ENCODE data around the gene SLC25A13.
A peak's percentile ranks its signal among the peaks of the same experiment; 100 is the strongest.

Gene SLC25A13

GRCh38 chr7:96080027-96080426 lies 241.9 kb downstream of the SLC25A13 start:
- no peak overlapping the region for H3K4me3 ChIP-seq (ENCODE audit: low read depth, low read length)
- H4K91ac ChIP-seq (ENCODE audit: low read depth, low read length), result no peak overlapping the region
- no peak overlapping the region for H4K8ac ChIP-seq (ENCODE audit: low read depth, low read length)
- no peak overlapping the region for H2AK5ac ChIP-seq (ENCODE audit: low read length)
- no peak overlapping the region for H3K18ac ChIP-seq (ENCODE audit: low read length)
- H2BK5ac ChIP-seq (ENCODE audit: low read depth, low read length, poor library complexity), result no peak overlapping the region
- no peaks in the 10 kb centered on the region for H3K36me3 ChIP-seq (ENCODE audit: control insufficient read depth in 1 of 2, insufficient read depth in 2 of 2, low read length in 2 of 2)
- no peaks in the 10 kb centered on the region for H3K79me1 ChIP-seq (ENCODE audit: low read length)
- no peak overlapping the region for H3K9ac ChIP-seq (ENCODE audit: low read length)
- H3K9me3 ChIP-seq (ENCODE audit: insufficient read depth, low read depth, low read length), result no peaks in the 10 kb centered on the region
- no peak overlapping the region for H2BK12ac ChIP-seq (ENCODE audit: low read length)
- no peak for DNase-seq
- H3K23ac ChIP-seq (ENCODE audit: low read length), result no peak overlapping the region
- no peak overlapping the region for H3K4me2 ChIP-seq (ENCODE audit: low read length)
- H3K27ac ChIP-seq (ENCODE audit: low read depth, low read length), result no peak overlapping the region
- H2AFZ ChIP-seq (ENCODE audit: insufficient read depth, low read length, poor library complexity), result no peak overlapping the region
- no peak overlapping the region for H4K12ac ChIP-seq (ENCODE audit: low read depth, low read length)
- H3K14ac ChIP-seq (ENCODE audit: low read length), result no peak overlapping the region
- H3K4ac ChIP-seq (ENCODE audit: low read depth, low read length), result no peak overlapping the region
- no peak overlapping the region for H2BK120ac ChIP-seq (ENCODE audit: insufficient read depth, low read length, poor library complexity)
- peaks cover 0 to 2% of the 10 kb centered on the region in 2 experiments for H3K4me1 ChIP-seq (ENCODE audit: control insufficient read depth in 1 of 2, insufficient read depth in 2 of 2, low read length in 2 of 2)
- no peaks in the 10 kb centered on the region for H3K27me3 ChIP-seq (ENCODE audit: insufficient read depth, low read length)
- WGBS (ENCODE audit: extremely low coverage, insufficient coverage, insufficient read length), result no CpG with 5 or more reads among the region's 6 CpGs
- no peaks in the 10 kb centered on the region for H3K79me2 ChIP-seq (ENCODE audit: control insufficient read depth, insufficient read depth, low read length, poor library complexity)

- H3K4me3 ChIP-seq (ENCODE audit: low read depth, low read length), result peak overlapping the region; percentile 60
- H3K18ac ChIP-seq (ENCODE audit: low read length), result no peak overlapping the region
- H3K36me3 ChIP-seq (ENCODE audit: control insufficient read depth in 1 of 2, insufficient read depth in 2 of 2, low read length in 2 of 2), result no peaks in the 10 kb centered on the region
- DNase-seq, result peak in 1 of 2 donors; percentile 4
- H4K12ac ChIP-seq (ENCODE audit: low read depth, low read length), result no peak overlapping the region
- no peak overlapping the region for H4K8ac ChIP-seq (ENCODE audit: low read depth, low read length)
- H3K27ac ChIP-seq (ENCODE audit: low read depth, low read length), result peak overlapping the region; percentile 2
- H3K27me3 ChIP-seq (ENCODE audit: insufficient read depth, low read length), result no peaks in the 10 kb centered on the region
- no CpG with 5 or more reads among the region's 10 CpGs for WGBS (ENCODE audit: extremely low coverage, insufficient coverage, insufficient read length)
- no peak overlapping the region for H3K9ac ChIP-seq (ENCODE audit: low read length)
- H3K4me1 ChIP-seq (ENCODE audit: control insufficient read depth in 1 of 2, insufficient read depth in 2 of 2, low read length in 2 of 2), result no peaks in the 10 kb centered on the region
- H3K79me1 ChIP-seq (ENCODE audit: low read length), result no peaks in the 10 kb centered on the region
- no peaks in the 10 kb centered on the region for H3K79me2 ChIP-seq (ENCODE audit: control insufficient read depth, insufficient read depth, low read length, poor library complexity)
- H3K4ac ChIP-seq (ENCODE audit: low read depth, low read length), result no peak overlapping the region
- H3K14ac ChIP-seq (ENCODE audit: low read length), result no peak overlapping the region
- no peak overlapping the region for H2BK5ac ChIP-seq (ENCODE audit: low read depth, low read length, poor library complexity)
- H3K23ac ChIP-seq (ENCODE audit: low read length), result no peak overlapping the region
- H2BK12ac ChIP-seq (ENCODE audit: low read length), result no peak overlapping the region
- no peaks in the 10 kb centered on the region for H3K9me3 ChIP-seq (ENCODE audit: insufficient read depth, low read depth, low read length)
- H2AFZ ChIP-seq (ENCODE audit: insufficient read depth, low read length, poor library complexity), result peak overlapping the region; percentile 38
- H2BK120ac ChIP-seq (ENCODE audit: insufficient read depth, low read length, poor library complexity), result no peak overlapping the region
- H4K91ac ChIP-seq (ENCODE audit: low read depth, low read length), result peak overlapping the region; percentile 4
- peak overlapping the region; percentile 82 for H3K4me2 ChIP-seq (ENCODE audit: low read length)
- H2AK5ac ChIP-seq (ENCODE audit: low read length), result no peak overlapping the region
Measured at GRCh38 chr7:96076350-96076707, 245.6 kb downstream of the SLC25A13 start.

- H3K79me2 ChIP-seq (ENCODE audit: control insufficient read depth, insufficient read depth, low read length, poor library complexity), result no peaks in the 10 kb centered on the region
- H2BK12ac ChIP-seq (ENCODE audit: low read length), result no peak overlapping the region
- no CpG with 5 or more reads among the region's 47 CpGs for WGBS (ENCODE audit: extremely low coverage, insufficient coverage, insufficient read length)
- no peaks in the 10 kb centered on the region for H3K4me1 ChIP-seq (ENCODE audit: control insufficient read depth in 1 of 2, insufficient read depth in 2 of 2, low read length in 2 of 2)
- H3K36me3 ChIP-seq (ENCODE audit: control insufficient read depth in 1 of 2, insufficient read depth in 2 of 2, low read length in 2 of 2), result no peaks in the 10 kb centered on the region
- H4K12ac ChIP-seq (ENCODE audit: low read depth, low read length), result no peak overlapping the region
- no peaks in the 10 kb centered on the region for H3K9me3 ChIP-seq (ENCODE audit: insufficient read depth, low read depth, low read length)
- peak overlapping the region; percentile 70 for H3K27ac ChIP-seq (ENCODE audit: low read depth, low read length)
- no peak overlapping the region for H2BK5ac ChIP-seq (ENCODE audit: low read depth, low read length, poor library complexity)
- H3K14ac ChIP-seq (ENCODE audit: low read length), result no peak overlapping the region
- no peak overlapping the region for H3K4ac ChIP-seq (ENCODE audit: low read depth, low read length)
- DNase-seq, result peak; percentile 27 to 69
- H3K27me3 ChIP-seq (ENCODE audit: insufficient read depth, low read length), result no peaks in the 10 kb centered on the region
- peak overlapping the region; percentile 82 for H3K4me2 ChIP-seq (ENCODE audit: low read length)
- no peaks in the 10 kb centered on the region for H3K79me1 ChIP-seq (ENCODE audit: low read length)
- no peak overlapping the region for H2BK120ac ChIP-seq (ENCODE audit: insufficient read depth, low read length, poor library complexity)
- peak overlapping the region; percentile 40 for H2AFZ ChIP-seq (ENCODE audit: insufficient read depth, low read length, poor library complexity)
- H3K23ac ChIP-seq (ENCODE audit: low read length), result no peak overlapping the region
- peak overlapping the region; percentile 60 for H3K4me3 ChIP-seq (ENCODE audit: low read depth, low read length)
- peak overlapping the region; percentile 4 for H4K91ac ChIP-seq (ENCODE audit: low read depth, low read length)
- H4K8ac ChIP-seq (ENCODE audit: low read depth, low read length), result no peak overlapping the region
- peak overlapping the region; percentile 6 for H3K9ac ChIP-seq (ENCODE audit: low read length)
- no peak overlapping the region for H3K18ac ChIP-seq (ENCODE audit: low read length)
- no peak overlapping the region for H2AK5ac ChIP-seq (ENCODE audit: low read length)
Measured at GRCh38 chr7:96075510-96076349, 246.2 kb downstream of the SLC25A13 start.

GRCh38 chr7:96074871-96075270 lies 247.0 kb downstream of the SLC25A13 start:
- no peak for DNase-seq
- no peak overlapping the region for H2BK5ac ChIP-seq (ENCODE audit: low read depth, low read length, poor library complexity)
- peak overlapping the region; percentile 82 for H3K4me2 ChIP-seq (ENCODE audit: low read length)
- H2AFZ ChIP-seq (ENCODE audit: insufficient read depth, low read length, poor library complexity), result no peak overlapping the region
- H3K18ac ChIP-seq (ENCODE audit: low read length), result no peak overlapping the region
- H3K79me1 ChIP-seq (ENCODE audit: low read length), result no peaks in the 10 kb centered on the region
- no peak overlapping the region for H4K8ac ChIP-seq (ENCODE audit: low read depth, low read length)
- no peaks in the 10 kb centered on the region for H3K36me3 ChIP-seq (ENCODE audit: control insufficient read depth in 1 of 2, insufficient read depth in 2 of 2, low read length in 2 of 2)
- H3K9me3 ChIP-seq (ENCODE audit: insufficient read depth, low read depth, low read length), result no peaks in the 10 kb centered on the region
- H3K4me1 ChIP-seq (ENCODE audit: control insufficient read depth in 1 of 2, insufficient read depth in 2 of 2, low read length in 2 of 2), result no peaks in the 10 kb centered on the region
- no peak overlapping the region for H3K4me3 ChIP-seq (ENCODE audit: low read depth, low read length)
- no peak overlapping the region for H3K14ac ChIP-seq (ENCODE audit: low read length)
- no peak overlapping the region for H4K91ac ChIP-seq (ENCODE audit: low read depth, low read length)
- WGBS (ENCODE audit: extremely low coverage, insufficient coverage, insufficient read length), result no CpG with 5 or more reads among the region's 1 CpG
- no peak overlapping the region for H3K9ac ChIP-seq (ENCODE audit: low read length)
- H3K23ac ChIP-seq (ENCODE audit: low read length), result no peak overlapping the region
- no peaks in the 10 kb centered on the region for H3K27me3 ChIP-seq (ENCODE audit: insufficient read depth, low read length)
- H3K27ac ChIP-seq (ENCODE audit: low read depth, low read length), result peak overlapping the region; percentile 70
- H2BK120ac ChIP-seq (ENCODE audit: insufficient read depth, low read length, poor library complexity), result no peak overlapping the region
- no peak overlapping the region for H2AK5ac ChIP-seq (ENCODE audit: low read length)
- H3K79me2 ChIP-seq (ENCODE audit: control insufficient read depth, insufficient read depth, low read length, poor library complexity), result no peaks in the 10 kb centered on the region
- H4K12ac ChIP-seq (ENCODE audit: low read depth, low read length), result no peak overlapping the region
- H2BK12ac ChIP-seq (ENCODE audit: low read length), result no peak overlapping the region
- H3K4ac ChIP-seq (ENCODE audit: low read depth, low read length), result no peak overlapping the region
